ENCODE data around the gene SLC17A5.
"Not testable (repeated sequence)": the region's sequence is repeated elsewhere in the genome, so short reads cannot be mapped to it uniquely, and the experiment has no call there.

Gene SLC17A5

GRCh38 chr6:73577676-73578075 lies 76.1 kb downstream of the SLC17A5 start:
- Histone ChIP-seq H3K14ac (ENCODE audit: low read length) (no peak overlapping the region), H2BK120ac (ENCODE audit: low read depth, low read length) (no peak overlapping the region), H2BK12ac (ENCODE audit: low read length) (no peak overlapping the region), H3K9me3 (replicated peaks in 1 of 2; ENCODE audit: control insufficient read depth in 2 of 2, insufficient read depth in 1 of 2, low read depth in 1 of 2, low read length in 2 of 2) (no peaks in the 10 kb centered on the region), H3K4me3 (ENCODE audit: low read length in 2 of 2) (no peak overlapping the region), H3K9ac (ENCODE audit: low read depth, low read length, poor library complexity) (no peak overlapping the region), H4K91ac (ENCODE audit: low read depth, low read length, poor library complexity) (no peak overlapping the region), H3K36me3 (replicated peaks in 1 of 2; ENCODE audit: control insufficient read depth in 2 of 2, insufficient read depth in 2 of 2, low read length in 2 of 2) (no peaks in the 10 kb centered on the region), H2AK5ac (ENCODE audit: low read depth, low read length) (no peak overlapping the region), H3K4ac (ENCODE audit: low read length) (no peak overlapping the region), H3K27me3 (ENCODE audit: control insufficient read depth in 3 of 3, insufficient read depth in 3 of 3, low read depth in 1 of 3, low read length in 3 of 3) (no peaks in the 10 kb centered on the region), H2AFZ (ENCODE audit: low read length) (peak overlapping the region; percentile 66), H3K27ac (replicated peaks; ENCODE audit: low read length) (no peak overlapping the region), H4K8ac (ENCODE audit: low read depth, low read length) (no peak overlapping the region), H2BK15ac (ENCODE audit: low read length) (no peak overlapping the region), H3K4me1 (ENCODE audit: control insufficient read depth in 2 of 2, insufficient read depth in 1 of 2, low read depth in 1 of 2, low read length in 2 of 2) (peaks cover 16 to 27% of the 10 kb centered on the region in 2 donors), H3K18ac (ENCODE audit: low read length) (no peak overlapping the region), H3K23ac (ENCODE audit: low read depth, low read length, poor library complexity) (no peak overlapping the region), H3K4me2 (ENCODE audit: insufficient read depth, low read length, poor library complexity, severe bottlenecking) (no peak overlapping the region), H3K79me1 (ENCODE audit: low read depth, low read length) (no peaks in the 10 kb centered on the region), H2BK5ac (ENCODE audit: low read length) (no peak overlapping the region)
- no CpG with 5 or more reads among the region's 2 CpGs for WGBS, 2 donors (ENCODE audit: extremely low coverage in 2 of 2, insufficient read length in 2 of 2, insufficient replicate concordance in 1 of 2)
- no peak for DNase-seq (ENCODE audit: low spot score)

- H3K14ac ChIP-seq (ENCODE audit: low read length); H3K9me3 ChIP-seq (replicated peaks in 1 of 2; ENCODE audit: control insufficient read depth in 2 of 2, insufficient read depth in 1 of 2, low read depth in 1 of 2, low read length in 2 of 2); H3K79me1 ChIP-seq (ENCODE audit: low read depth, low read length); DNase-seq (ENCODE audit: low spot score); H3K23ac ChIP-seq (ENCODE audit: low read depth, low read length, poor library complexity); H2BK120ac ChIP-seq (ENCODE audit: low read depth, low read length); H3K27ac ChIP-seq (replicated peaks; ENCODE audit: low read length); H4K8ac ChIP-seq (ENCODE audit: low read depth, low read length); H3K4me3 ChIP-seq (ENCODE audit: low read length in 2 of 2); H2AFZ ChIP-seq (ENCODE audit: low read length); H3K4me2 ChIP-seq (ENCODE audit: insufficient read depth, low read length, poor library complexity, severe bottlenecking); H2AK5ac ChIP-seq (ENCODE audit: low read depth, low read length); H3K18ac ChIP-seq (ENCODE audit: low read length); H4K91ac ChIP-seq (ENCODE audit: low read depth, low read length, poor library complexity); H3K4me1 ChIP-seq (ENCODE audit: control insufficient read depth in 2 of 2, insufficient read depth in 1 of 2, low read depth in 1 of 2, low read length in 2 of 2); H3K27me3 ChIP-seq (ENCODE audit: control insufficient read depth in 3 of 3, insufficient read depth in 3 of 3, low read depth in 1 of 3, low read length in 3 of 3); H2BK5ac ChIP-seq (ENCODE audit: low read length); H3K4ac ChIP-seq (ENCODE audit: low read length); H2BK15ac ChIP-seq (ENCODE audit: low read length); H3K9ac ChIP-seq (ENCODE audit: low read depth, low read length, poor library complexity); H3K36me3 ChIP-seq (replicated peaks in 1 of 2; ENCODE audit: control insufficient read depth in 2 of 2, insufficient read depth in 2 of 2, low read length in 2 of 2): not testable (repeated sequence)
- no CpG with 5 or more reads among the region's 32 CpGs for WGBS, 2 donors (ENCODE audit: extremely low coverage in 2 of 2, insufficient read length in 2 of 2, insufficient replicate concordance in 1 of 2)
- H2BK12ac ChIP-seq (ENCODE audit: low read length), result peak overlapping the region; percentile 10
Observed at GRCh38 chr6:73572531-73572930, 81.3 kb downstream of the SLC17A5 start.

GRCh38 chr6:73571218-73572181 lies 82.3 kb downstream of the SLC17A5 start:
- not testable (repeated sequence) for H3K4me1 ChIP-seq (ENCODE audit: control insufficient read depth in 2 of 2, insufficient read depth in 1 of 2, low read depth in 1 of 2, low read length in 2 of 2); H2AK5ac ChIP-seq (ENCODE audit: low read depth, low read length); H3K36me3 ChIP-seq (replicated peaks in 1 of 2; ENCODE audit: control insufficient read depth in 2 of 2, insufficient read depth in 2 of 2, low read length in 2 of 2); H2BK15ac ChIP-seq (ENCODE audit: low read length); H3K4ac ChIP-seq (ENCODE audit: low read length); H3K18ac ChIP-seq (ENCODE audit: low read length); H3K79me1 ChIP-seq (ENCODE audit: low read depth, low read length); H3K23ac ChIP-seq (ENCODE audit: low read depth, low read length, poor library complexity); H3K27me3 ChIP-seq (ENCODE audit: control insufficient read depth in 3 of 3, insufficient read depth in 3 of 3, low read depth in 1 of 3, low read length in 3 of 3); H3K27ac ChIP-seq (replicated peaks; ENCODE audit: low read length); H3K9ac ChIP-seq (ENCODE audit: low read depth, low read length, poor library complexity); H2BK5ac ChIP-seq (ENCODE audit: low read length); H3K4me3 ChIP-seq (ENCODE audit: low read length in 2 of 2); H3K4me2 ChIP-seq (ENCODE audit: insufficient read depth, low read length, poor library complexity, severe bottlenecking); H4K91ac ChIP-seq (ENCODE audit: low read depth, low read length, poor library complexity); H3K14ac ChIP-seq (ENCODE audit: low read length); H3K9me3 ChIP-seq (replicated peaks in 1 of 2; ENCODE audit: control insufficient read depth in 2 of 2, insufficient read depth in 1 of 2, low read depth in 1 of 2, low read length in 2 of 2); H2BK120ac ChIP-seq (ENCODE audit: low read depth, low read length); DNase-seq (ENCODE audit: low spot score); H2BK12ac ChIP-seq (ENCODE audit: low read length); H4K8ac ChIP-seq (ENCODE audit: low read depth, low read length)
- peak overlapping the region; percentile 28 for H2AFZ ChIP-seq (ENCODE audit: low read length)
- WGBS, 2 donors (ENCODE audit: extremely low coverage in 2 of 2, insufficient read length in 2 of 2, insufficient replicate concordance in 1 of 2), result no CpG with 5 or more reads among the region's 19 CpGs

- no peak overlapping the region for H2BK15ac ChIP-seq (ENCODE audit: low read length)
- H3K79me1 ChIP-seq (ENCODE audit: low read depth, low read length), result no peaks in the 10 kb centered on the region
- H3K27ac ChIP-seq (replicated peaks; ENCODE audit: low read length), result no peak overlapping the region
- H4K91ac ChIP-seq (ENCODE audit: low read depth, low read length, poor library complexity), result no peak overlapping the region
- no peak overlapping the region for H3K9ac ChIP-seq (ENCODE audit: low read depth, low read length, poor library complexity)
- no peak overlapping the region for H2BK5ac ChIP-seq (ENCODE audit: low read length)
- H2BK12ac ChIP-seq (ENCODE audit: low read length), result no peak overlapping the region
- H2AK5ac ChIP-seq (ENCODE audit: low read depth, low read length), result no peak overlapping the region
- peaks cover 8% of the 10 kb centered on the region in 2 donors for H3K4me1 ChIP-seq (ENCODE audit: control insufficient read depth in 2 of 2, insufficient read depth in 1 of 2, low read depth in 1 of 2, low read length in 2 of 2)
- WGBS, 2 donors (ENCODE audit: extremely low coverage in 2 of 2, insufficient read length in 2 of 2, insufficient replicate concordance in 1 of 2), result no CpG with 5 or more reads among the region's 5 CpGs
- H3K27me3 ChIP-seq (ENCODE audit: control insufficient read depth in 3 of 3, insufficient read depth in 3 of 3, low read depth in 1 of 3, low read length in 3 of 3), result no peaks in the 10 kb centered on the region
- no peak overlapping the region for H2AFZ ChIP-seq (ENCODE audit: low read length)
- peak overlapping the region; percentile 49 for H4K8ac ChIP-seq (ENCODE audit: low read depth, low read length)
- peak overlapping the region; percentile 60 for H3K18ac ChIP-seq (ENCODE audit: low read length)
- H3K36me3 ChIP-seq (replicated peaks in 1 of 2; ENCODE audit: control insufficient read depth in 2 of 2, insufficient read depth in 2 of 2, low read length in 2 of 2), result no peaks in the 10 kb centered on the region
- H2BK120ac ChIP-seq (ENCODE audit: low read depth, low read length), result no peak overlapping the region
- H3K14ac ChIP-seq (ENCODE audit: low read length), result no peak overlapping the region
- peaks cover 0 to 2% of the 10 kb centered on the region in 2 donors for H3K9me3 ChIP-seq (replicated peaks in 1 of 2; ENCODE audit: control insufficient read depth in 2 of 2, insufficient read depth in 1 of 2, low read depth in 1 of 2, low read length in 2 of 2)
- no peak overlapping the region for H3K4me3 ChIP-seq (ENCODE audit: low read length in 2 of 2)
- no peak overlapping the region for H3K4me2 ChIP-seq (ENCODE audit: insufficient read depth, low read length, poor library complexity, severe bottlenecking)
- no peak for DNase-seq (ENCODE audit: low spot score)
- no peak overlapping the region for H3K23ac ChIP-seq (ENCODE audit: low read depth, low read length, poor library complexity)
- H3K4ac ChIP-seq (ENCODE audit: low read length), result no peak overlapping the region
Observed at GRCh38 chr6:73569121-73569520, 84.7 kb downstream of the SLC17A5 start.

All from neuronal stem cell (in vitro differentiated cells).